ENCODE results near the gene ELOB.

ELOB gene

DNA sequence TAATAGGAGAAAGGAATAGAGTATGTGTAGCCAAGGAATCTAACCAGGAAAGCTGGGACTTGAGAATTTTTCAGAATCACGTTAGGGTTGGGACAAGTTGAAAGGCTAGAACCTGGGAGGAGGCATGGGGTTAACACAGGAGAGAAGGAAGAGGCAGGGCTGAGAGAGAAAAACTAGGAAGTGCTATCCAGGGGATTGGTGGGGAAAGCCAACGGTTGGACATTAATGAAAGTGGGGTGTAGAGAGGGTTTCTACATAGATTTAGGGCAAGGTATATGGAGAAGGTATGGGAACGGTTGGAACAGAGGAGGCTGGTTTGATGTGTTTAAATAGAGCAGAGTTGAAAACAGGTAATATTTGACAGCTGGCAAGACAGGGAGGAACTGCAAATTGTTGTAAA lies 21.9 kb downstream of the ELOB start:
- H3K4me3 ChIP-seq (replicated peaks in 1 of 2; ENCODE audit: low read depth in 2 of 2, low read length in 2 of 2) = peak overlapping the region in 1 of 2 donors; percentile 19
- TF ChIP-seq, protein P1, sequence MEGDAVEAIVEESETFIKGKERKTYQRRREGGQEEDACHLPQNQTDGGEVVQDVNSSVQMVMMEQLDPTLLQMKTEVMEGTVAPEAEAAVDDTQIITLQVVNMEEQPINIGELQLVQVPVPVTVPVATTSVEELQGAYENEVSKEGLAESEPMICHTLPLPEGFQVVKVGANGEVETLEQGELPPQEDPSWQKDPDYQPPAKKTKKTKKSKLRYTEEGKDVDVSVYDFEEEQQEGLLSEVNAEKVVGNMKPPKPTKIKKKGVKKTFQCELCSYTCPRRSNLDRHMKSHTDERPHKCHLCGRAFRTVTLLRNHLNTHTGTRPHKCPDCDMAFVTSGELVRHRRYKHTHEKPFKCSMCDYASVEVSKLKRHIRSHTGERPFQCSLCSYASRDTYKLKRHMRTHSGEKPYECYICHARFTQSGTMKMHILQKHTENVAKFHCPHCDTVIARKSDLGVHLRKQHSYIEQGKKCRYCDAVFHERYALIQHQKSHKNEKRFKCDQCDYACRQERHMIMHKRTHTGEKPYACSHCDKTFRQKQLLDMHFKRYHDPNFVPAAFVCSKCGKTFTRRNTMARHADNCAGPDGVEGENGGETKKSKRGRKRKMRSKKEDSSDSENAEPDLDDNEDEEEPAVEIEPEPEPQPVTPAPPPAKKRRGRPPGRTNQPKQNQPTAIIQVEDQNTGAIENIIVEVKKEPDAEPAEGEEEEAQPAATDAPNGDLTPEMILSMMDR (IDR thresholded peaks at IDR 0.05; ENCODE audit: low read depth, low read length) = no peak
- DNase-seq (ENCODE audit: low read depth in 2 of 2) = no peak

DNA sequence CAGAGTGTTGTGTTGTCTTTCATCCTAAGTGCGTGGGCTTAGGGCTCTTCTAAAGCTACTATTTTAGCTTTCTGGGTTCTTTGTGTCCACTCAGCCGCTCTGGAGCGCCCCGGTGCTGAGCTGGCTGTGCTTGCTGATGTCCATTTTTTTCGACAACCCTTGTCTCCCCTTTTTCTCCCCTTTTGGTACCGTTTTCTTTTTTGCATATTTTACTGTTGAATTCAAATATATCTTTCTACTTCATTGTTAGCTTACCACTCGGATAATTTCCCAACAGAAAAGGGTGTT lies 23.4 kb downstream of the ELOB start:
- peak overlapping the region; percentile 61 to 92 for H3K4me3 ChIP-seq (replicated peaks in 1 of 2; ENCODE audit: low read depth in 2 of 2, low read length in 2 of 2)

DNA sequence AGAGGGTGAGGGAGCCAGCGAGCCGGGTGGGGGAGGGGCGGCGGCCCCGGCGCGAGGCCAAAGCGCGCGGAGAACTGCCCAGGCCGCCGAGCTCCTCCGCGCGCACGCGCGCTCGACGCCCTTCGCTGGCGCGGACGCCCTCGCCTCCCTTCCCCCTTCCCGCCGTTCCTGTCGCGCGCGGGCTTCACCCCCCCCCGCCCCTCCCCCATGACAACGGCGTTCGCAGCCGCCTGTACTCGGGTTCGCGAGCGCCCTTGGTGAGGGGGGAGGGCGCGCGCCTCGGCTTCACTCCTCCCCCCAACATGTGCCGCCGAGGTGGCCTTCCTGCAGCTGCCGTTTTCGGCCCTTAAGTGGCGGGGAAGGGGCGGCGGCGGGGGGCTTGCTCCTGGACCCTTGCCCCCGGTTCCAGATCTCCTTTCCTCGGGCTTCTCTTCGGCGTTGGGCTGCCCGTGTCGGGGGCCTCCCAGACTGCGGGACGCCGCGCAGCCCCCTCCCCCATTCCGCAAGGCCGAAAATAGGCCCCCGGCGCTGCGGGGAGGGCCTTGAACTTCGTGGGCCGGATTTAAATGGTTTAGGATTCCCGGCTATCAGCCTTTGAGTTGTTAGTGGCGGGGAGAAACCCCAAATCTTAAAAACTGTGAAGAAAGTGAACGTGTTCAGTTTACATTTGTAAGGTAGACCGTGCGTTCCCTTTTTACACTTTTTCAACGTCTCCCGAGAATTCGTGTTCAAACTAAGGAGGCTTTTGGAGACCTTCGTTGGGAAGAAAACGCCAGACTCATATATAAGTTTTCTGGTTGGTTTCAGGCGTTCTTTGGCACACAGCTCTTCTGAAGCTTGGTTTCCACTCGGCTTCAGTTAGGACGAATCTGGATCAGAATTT lies 24.0 kb downstream of the ELOB start:
- H3K4me3 ChIP-seq (replicated peaks in 1 of 2; ENCODE audit: low read depth in 2 of 2, low read length in 2 of 2) = peak overlapping the region; percentile 61 to 92
- TF ChIP-seq, protein P1 (IDR thresholded peaks at IDR 0.05; ENCODE audit: low read depth, low read length) = no peak
- DNase-seq (ENCODE audit: low read depth in 2 of 2) = peak; percentile 80 to 86

More for the DNA sequence above, 23.4 kb downstream of the ELOB start:
- TF ChIP-seq, protein P1 (IDR thresholded peaks at IDR 0.05; ENCODE audit: low read depth, low read length) = no peak
- peak in 1 of 2 donors; percentile 19 for DNase-seq (ENCODE audit: low read depth in 2 of 2)

DNA sequence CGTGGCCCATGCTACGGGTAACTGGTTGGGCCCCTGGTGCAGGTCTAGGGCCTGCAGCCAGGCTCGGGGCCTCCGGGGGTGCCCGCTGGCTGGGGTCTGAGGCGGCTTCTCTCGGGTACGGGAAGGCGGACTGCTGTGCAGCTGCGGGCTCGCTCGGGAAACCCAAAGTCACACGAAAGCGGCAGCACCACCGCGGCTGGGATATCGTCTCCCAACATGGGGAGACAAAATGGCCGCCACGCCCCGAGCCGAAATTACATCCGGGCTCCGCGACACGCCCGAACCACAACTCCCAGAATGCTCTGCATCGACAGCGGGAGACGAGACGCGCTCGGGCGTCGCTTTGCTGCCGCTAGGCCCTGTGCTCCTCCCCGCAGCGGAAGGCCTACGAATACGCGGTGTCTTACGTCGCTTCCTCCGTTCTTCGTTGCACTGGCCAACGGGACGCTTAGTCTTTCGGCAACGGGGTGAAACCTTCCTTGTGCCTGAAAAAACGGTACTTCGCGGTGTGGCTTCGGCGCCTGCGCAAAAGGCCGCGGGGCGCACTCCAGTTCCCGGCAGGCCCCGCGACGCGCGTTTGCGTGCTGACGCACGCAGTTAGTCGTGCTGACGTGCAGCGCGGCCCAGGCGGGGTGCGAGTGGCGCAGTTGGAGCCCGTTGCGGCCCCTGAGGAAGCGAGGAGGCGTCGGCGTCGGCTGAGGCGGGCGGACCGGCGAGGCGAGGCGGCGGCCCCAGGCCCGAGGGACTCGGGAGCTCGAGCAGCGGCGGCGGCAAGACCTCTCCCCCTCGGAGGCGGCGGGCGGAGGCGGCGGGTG lies 24.8 kb downstream of the ELOB start, which contains the start of gene SRRM2:
Gene SRRM2, plus strand, starts transcription at position 604 of the 815 bp plus-strand sequence. CDS start 3,727 bp downstream, outside the sequence.
- DNase-seq (ENCODE audit: low read depth in 2 of 2) = peak; percentile 97 to 98
- peak within 1 kb of the TSS; percentile 61 to 92 for H3K4me3 ChIP-seq (replicated peaks in 1 of 2; ENCODE audit: low read depth in 2 of 2, low read length in 2 of 2)
- TF ChIP-seq, protein P1 (IDR thresholded peaks at IDR 0.05; ENCODE audit: low read depth, low read length) = no peak

DNA sequence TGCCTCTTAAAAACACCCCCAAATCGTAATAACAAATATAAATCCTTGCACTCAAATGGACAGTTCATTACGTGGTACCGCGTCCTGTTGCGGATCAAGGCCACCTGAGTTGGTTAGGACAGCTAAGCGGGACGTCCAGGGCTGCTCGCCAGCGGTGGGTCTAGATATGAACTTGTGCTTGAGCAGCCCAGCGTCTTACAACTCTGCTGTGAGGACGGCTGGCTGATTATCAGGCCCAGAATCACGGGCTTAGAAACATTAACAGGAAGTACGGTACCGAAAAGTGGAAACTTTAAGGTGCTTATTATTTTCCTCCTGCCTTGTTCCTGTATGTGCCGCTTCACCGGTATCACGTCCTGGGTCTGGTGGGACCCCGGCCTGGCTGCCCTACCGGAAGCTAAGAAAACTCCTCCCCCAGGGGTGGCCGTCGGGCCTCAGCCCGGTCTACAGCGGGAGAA lies 25.5 kb downstream of the ELOB start:
- peak overlapping the region; percentile 61 for H3K4me3 ChIP-seq (replicated peaks in 1 of 2; ENCODE audit: low read depth in 2 of 2, low read length in 2 of 2)
- DNase-seq (ENCODE audit: low read depth in 2 of 2) = no peak
- TF ChIP-seq, protein P1 (IDR thresholded peaks at IDR 0.05; ENCODE audit: low read depth, low read length) = no peak

DNA sequence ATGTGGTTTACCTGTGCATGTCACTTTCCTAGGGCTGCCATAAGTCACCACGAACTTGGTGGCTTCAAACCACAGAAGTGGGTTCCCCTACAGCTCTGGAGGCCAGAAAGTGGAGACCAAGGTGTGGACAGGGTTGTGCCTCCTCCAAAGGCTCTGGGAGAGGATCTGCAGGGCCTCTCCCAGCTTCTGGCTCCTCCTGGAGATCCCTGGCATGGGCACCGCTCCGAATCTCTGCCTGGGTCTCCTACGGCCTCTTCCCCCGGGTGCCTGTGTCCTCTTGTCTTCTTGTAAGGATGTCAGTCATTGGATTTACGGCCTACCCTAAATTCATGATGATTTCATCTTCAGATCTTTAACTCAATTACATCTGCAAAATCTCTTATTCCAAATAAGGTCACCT lies 27.1 kb downstream of the ELOB start:
- H3K4me3 ChIP-seq (replicated peaks in 1 of 2; ENCODE audit: low read depth in 2 of 2, low read length in 2 of 2) = no peak overlapping the region
- DNase-seq (ENCODE audit: low read depth in 2 of 2) = no peak
- TF ChIP-seq, protein P1 (IDR thresholded peaks at IDR 0.05; ENCODE audit: low read depth, low read length) = no peak
